Adipocyte (in vitro differentiated cells): Measurements from ENCODE around the gene RXRG.

ENCODE experiments used
- DNase-seq: peaks from one replicate; pipeline ENCODE4 v3.0.0-alpha.2; 2015; ENCODE audit warnings: low read depth
- H3K27me3 ChIP-seq: replicated peaks from 2 replicates; pipeline ENCODE4 v1.7.0; 2013; ENCODE audit warnings: mild to moderate bottlenecking, low read length, moderate library complexity; ENCODE audit not compliant: control insufficient read depth, insufficient read depth
- H3K36me3 ChIP-seq: 2 replicates; pipeline ENCODE4 v1.7.0; 2013; ENCODE audit warnings: low read length, mild to moderate bottlenecking, moderate library complexity; ENCODE audit not compliant: control insufficient read depth, insufficient read depth, severe bottlenecking
- H3K4me1 ChIP-seq: 2 replicates; pipeline ENCODE4 v1.7.0; 2013; ENCODE audit warnings: mild to moderate bottlenecking, low read length, moderate library complexity; ENCODE audit not compliant: control insufficient read depth, insufficient read depth
- H3K4me3 ChIP-seq: 2 replicates; pipeline ENCODE4 v1.7.0; 2013; ENCODE audit warnings: mild to moderate bottlenecking, low read length, moderate library complexity
- H3K9ac ChIP-seq: 2 replicates; pipeline ENCODE4 v1.7.0; 2013; ENCODE audit warnings: mild to moderate bottlenecking, low read length, moderate library complexity
- H3K9me3 ChIP-seq: 2 replicates; pipeline ENCODE4 v1.7.0; 2013; ENCODE audit warnings: mild to moderate bottlenecking, low read length, moderate library complexity; ENCODE audit not compliant: control insufficient read depth

RXRG gene

DNA sequence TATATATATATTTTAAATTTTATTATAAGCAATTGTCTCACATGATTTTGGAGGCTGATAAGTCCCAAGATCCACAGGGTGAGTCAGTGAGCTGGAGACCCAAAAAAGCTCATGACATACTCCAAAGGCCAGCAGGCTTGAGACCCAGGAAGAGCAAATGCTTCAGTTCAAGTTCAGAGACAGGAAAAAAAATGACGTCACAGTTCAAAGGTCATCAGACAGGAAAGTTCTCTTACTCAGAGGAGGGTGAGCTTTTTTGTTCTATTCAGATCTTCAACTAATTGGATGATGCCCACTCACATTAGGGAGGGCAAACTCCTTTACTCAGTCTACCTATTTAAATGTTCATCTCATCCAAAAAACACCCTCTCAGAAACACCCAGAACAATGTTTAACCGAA, 18.2 kb downstream of the RXRG start:
- no peak overlapping the region for H3K4me3 ChIP-seq
- peaks cover 29% of the 10 kb centered on the region for H3K4me1 ChIP-seq
- H3K9ac ChIP-seq, result no peak overlapping the region
- no peaks in the 10 kb centered on the region for H3K36me3 ChIP-seq
- DNase-seq, result no peak
- H3K9me3 ChIP-seq, result no peaks in the 10 kb centered on the region
- peaks cover 11% of the 10 kb centered on the region for H3K27me3 ChIP-seq

DNA sequence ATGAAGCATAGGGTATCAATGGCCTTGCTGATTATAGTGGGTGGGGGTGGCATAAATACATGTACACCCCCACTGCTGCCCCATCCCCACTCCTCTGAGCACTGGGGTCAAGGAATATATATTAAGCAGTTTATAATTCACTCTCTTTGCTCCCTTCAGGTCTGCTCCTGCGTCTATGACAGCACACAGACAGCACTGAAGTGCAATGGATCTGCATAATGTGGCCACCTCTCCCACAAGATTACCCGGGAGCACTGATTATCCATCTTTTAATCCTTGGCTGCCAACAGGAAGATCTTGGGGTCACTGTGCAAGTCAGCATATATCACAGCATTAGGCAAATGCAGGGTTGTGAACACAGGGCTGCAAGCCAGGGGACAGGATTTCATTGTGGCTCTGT, 19.3 kb downstream of the RXRG start:
- no peaks in the 10 kb centered on the region for H3K9me3 ChIP-seq
- no peak overlapping the region for H3K4me3 ChIP-seq
- H3K9ac ChIP-seq, result peak overlapping the region; percentile 31
- H3K36me3 ChIP-seq, result no peaks in the 10 kb centered on the region
- DNase-seq, result no peak
- peaks cover 11% of the 10 kb centered on the region for H3K27me3 ChIP-seq
- peaks cover 29% of the 10 kb centered on the region for H3K4me1 ChIP-seq

DNA sequence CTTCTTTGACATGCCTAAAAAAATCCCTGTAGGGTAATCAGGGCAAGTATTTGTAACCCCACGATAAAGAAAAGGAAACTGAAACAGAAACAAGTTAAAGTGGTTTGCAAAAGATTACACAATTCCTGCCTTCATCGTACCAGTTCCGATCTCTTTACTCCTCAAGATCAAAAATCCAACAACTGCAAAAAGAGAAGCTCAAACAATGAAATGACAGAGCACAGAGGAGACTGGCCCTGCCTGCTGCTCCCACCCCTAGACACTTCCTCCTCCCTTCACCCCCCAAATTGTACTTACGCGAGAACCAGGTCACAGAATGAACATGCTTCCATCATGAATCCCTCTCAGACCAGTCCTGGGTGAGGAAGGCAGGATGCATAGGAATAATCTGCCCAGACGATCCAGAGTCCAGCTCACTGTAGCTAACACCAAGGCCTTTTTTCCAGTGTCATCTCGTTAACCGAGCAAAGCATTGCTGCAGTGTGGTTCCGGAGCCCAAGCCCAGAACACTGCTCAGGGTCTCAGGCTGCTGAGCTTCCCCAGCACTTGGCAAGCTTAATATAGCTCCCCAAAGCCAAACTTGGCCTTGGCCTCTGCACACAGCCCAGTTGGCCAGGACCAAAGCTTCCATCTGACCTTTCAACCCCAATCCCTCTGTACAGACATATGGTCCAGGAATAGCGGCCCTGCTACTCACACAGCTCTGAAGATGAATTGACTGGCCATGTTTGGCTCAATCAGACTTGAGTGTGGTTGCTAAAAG, 20.3 kb downstream of the RXRG start:
- H3K4me3 ChIP-seq, result peak overlapping the region; percentile 81
- H3K9ac ChIP-seq, result peak overlapping the region; percentile 78
- peaks cover 1% of the 10 kb centered on the region for H3K27me3 ChIP-seq
- H3K36me3 ChIP-seq, result no peaks in the 10 kb centered on the region
- no peaks in the 10 kb centered on the region for H3K9me3 ChIP-seq
- no peak for DNase-seq
- H3K4me1 ChIP-seq, result peaks cover 29% of the 10 kb centered on the region

DNA sequence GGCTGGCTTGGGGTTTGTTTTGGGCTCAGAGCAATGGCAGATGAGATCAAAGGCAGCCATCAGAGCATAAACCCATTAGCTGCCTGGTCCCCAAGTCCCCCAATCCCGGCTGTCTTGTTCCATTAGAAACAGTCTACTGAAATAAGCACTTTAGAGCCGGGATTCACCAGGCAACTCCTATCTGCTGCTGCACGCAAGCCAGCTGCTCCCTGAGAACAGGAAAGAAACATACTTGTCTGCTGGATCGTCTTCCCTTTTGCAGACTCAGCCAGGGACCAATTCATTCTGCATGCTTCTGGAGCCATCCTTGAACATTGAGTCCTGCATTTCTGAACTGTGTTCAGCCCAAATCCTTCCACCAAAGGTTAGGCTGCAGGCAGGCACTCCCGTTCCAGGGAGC, 21.8 kb downstream of the RXRG start:
- peaks cover 29% of the 10 kb centered on the region for H3K4me1 ChIP-seq
- H3K36me3 ChIP-seq, result no peaks in the 10 kb centered on the region
- no peaks in the 10 kb centered on the region for H3K27me3 ChIP-seq
- H3K4me3 ChIP-seq, result peak overlapping the region; percentile 81
- no peak for DNase-seq
- H3K9me3 ChIP-seq, result no peaks in the 10 kb centered on the region
- H3K9ac ChIP-seq, result no peak overlapping the region

DNA sequence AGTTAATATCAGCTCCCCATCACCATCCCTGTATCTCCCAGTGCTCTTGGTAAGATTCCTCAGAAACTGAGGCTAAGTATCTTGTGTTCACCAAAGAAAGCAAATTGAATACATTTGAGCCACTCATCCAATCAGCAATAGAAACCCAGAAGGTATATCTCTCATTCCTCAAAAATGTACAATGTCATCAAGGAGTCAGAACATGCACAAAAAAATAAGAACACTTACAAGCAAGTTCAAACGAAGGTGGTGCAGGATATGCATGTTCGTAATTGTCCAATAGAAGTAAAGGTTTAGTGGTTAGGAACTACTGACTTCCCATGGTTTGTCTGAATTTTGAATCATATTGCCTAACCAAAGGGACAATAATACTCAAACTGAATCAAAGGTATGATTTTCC, 24.3 kb downstream of the RXRG start:
- no peak for DNase-seq
- Histone ChIP-seq H3K9ac (no peak overlapping the region), H3K36me3 (no peaks in the 10 kb centered on the region), H3K4me3 (no peak overlapping the region), H3K4me1 (peaks cover 25% of the 10 kb centered on the region), H3K27me3 (peaks cover 9% of the 10 kb centered on the region), H3K9me3 (no peaks in the 10 kb centered on the region)

DNA sequence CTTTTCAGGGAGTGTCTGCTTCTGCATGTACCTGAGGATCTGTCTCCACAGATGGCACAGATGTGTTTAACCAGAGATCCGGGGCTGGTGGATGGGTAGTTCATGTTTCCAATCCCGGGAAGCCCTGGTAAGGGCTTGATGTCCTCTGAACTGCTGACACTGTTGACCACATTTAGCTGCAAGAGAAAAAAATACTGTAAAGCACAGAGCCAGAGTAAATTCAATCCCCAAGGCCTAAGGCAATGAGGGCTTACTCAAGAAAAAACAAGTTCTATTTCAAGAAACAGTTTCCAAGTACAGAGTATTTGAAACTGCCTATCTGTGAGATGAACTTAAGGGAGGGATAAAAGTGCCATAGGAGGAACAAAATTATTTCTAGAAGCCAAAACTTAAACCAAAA, 25.1 kb downstream of the RXRG start:
- no peaks in the 10 kb centered on the region for H3K9me3 ChIP-seq
- H3K4me3 ChIP-seq, result no peak overlapping the region
- no peaks in the 10 kb centered on the region for H3K36me3 ChIP-seq
- no peak for DNase-seq
- H3K9ac ChIP-seq, result no peak overlapping the region
- H3K27me3 ChIP-seq, result peaks cover 9% of the 10 kb centered on the region
- H3K4me1 ChIP-seq, result peaks cover 17% of the 10 kb centered on the region

DNA sequence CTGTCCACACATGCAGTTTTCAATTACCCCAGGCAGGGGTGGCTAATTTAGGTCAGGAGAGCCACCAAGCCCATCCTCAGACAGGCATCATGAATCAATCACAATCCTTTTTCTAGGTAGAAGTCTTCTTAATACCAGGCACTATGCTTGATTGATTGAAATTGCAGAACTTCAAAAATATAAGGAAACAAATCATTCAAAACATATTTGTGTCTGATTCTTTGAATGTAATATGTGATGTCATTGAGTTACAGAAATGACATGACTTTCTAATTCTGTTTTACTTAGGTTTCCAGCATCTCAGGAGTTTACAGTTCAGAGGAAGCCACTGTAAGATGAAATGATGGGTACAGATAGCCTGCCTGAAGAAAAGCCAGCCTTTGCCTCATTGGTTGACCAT, 26.7 kb downstream of the RXRG start:
- no peaks in the 10 kb centered on the region for H3K9me3 ChIP-seq
- H3K4me3 ChIP-seq, result no peak overlapping the region
- H3K27me3 ChIP-seq, result peaks cover 9% of the 10 kb centered on the region
- DNase-seq, result no peak
- H3K9ac ChIP-seq, result no peak overlapping the region
- H3K4me1 ChIP-seq, result peaks cover under 1% of the 10 kb centered on the region
- no peaks in the 10 kb centered on the region for H3K36me3 ChIP-seq

DNA sequence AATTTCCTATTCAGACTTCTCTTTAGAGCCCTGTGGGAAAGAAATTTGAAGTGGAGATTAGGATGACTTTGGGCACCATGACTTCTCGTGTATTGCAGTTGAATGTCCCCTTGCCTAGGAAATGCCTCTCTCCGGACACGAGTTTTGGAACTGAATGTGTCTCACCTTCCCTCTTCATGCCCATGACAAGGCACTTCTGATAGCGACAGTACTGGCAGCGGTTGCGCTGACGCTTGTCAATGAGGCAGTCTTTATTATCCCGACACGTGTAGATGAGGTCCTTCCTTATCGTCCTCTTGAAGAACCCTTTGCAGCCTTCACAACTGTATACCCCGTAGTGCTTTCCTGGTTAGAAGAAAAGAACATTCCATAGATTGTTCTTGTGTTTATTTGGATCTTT, 28.1 kb downstream of the RXRG start:
- no peak overlapping the region for H3K4me3 ChIP-seq
- H3K9me3 ChIP-seq, result no peaks in the 10 kb centered on the region
- DNase-seq, result no peak
- no peaks in the 10 kb centered on the region for H3K4me1 ChIP-seq
- no peaks in the 10 kb centered on the region for H3K36me3 ChIP-seq
- peaks cover 17% of the 10 kb centered on the region for H3K27me3 ChIP-seq
- no peak overlapping the region for H3K9ac ChIP-seq

DNA sequence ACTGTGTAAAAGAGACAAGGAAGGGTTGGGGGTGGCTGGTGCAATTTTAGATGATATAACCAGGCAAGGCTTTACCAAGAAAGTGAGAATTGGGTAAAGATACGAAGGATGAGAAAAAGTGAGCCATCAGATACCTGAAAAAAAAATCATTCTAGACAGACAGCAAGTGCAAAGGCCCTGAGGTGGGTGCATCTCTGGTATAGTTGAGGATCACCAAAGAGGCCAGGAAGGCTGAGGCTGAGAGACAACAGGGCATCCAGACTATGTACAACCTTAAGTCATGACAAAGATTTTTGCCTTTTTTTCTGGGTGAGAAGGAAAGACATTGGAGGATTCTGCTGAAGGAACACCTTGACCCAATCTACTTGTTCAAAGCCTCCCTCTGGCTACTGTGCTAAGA, 29.9 kb downstream of the RXRG start:
- H3K27me3 ChIP-seq, result peaks cover 34% of the 10 kb centered on the region

DNA sequence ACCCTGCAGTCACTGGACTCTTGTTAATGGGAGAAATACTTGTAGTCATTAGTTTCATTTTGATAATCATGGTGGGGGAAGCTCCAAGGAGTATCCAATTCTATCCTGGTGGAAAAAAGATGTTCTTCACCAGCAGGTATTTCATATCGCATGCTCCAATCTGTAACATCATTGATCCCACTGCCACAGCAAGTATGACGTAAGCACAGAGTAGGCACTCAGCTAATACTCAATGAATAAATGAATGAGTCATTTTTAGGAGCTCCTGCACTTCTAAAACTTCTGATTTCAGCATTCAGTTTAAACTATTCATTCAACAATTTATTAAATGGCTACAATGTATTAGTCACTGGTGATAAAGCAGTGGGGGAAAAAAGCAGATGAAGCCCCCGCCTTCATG, 30.3 kb downstream of the RXRG start:
- no peak overlapping the region for H3K9ac ChIP-seq
- no peak for DNase-seq
- peaks cover 35% of the 10 kb centered on the region for H3K27me3 ChIP-seq
- H3K4me1 ChIP-seq, result no peaks in the 10 kb centered on the region
- no peaks in the 10 kb centered on the region for H3K9me3 ChIP-seq
- no peak overlapping the region for H3K4me3 ChIP-seq
- no peaks in the 10 kb centered on the region for H3K36me3 ChIP-seq

More for the DNA sequence above, 29.9 kb downstream of the RXRG start:
- no peak overlapping the region for H3K9ac ChIP-seq
- H3K4me1 ChIP-seq, result no peaks in the 10 kb centered on the region
- DNase-seq, result no peak
- H3K9me3 ChIP-seq, result no peaks in the 10 kb centered on the region
- H3K36me3 ChIP-seq, result no peaks in the 10 kb centered on the region
- H3K4me3 ChIP-seq, result no peak overlapping the region

DNA sequence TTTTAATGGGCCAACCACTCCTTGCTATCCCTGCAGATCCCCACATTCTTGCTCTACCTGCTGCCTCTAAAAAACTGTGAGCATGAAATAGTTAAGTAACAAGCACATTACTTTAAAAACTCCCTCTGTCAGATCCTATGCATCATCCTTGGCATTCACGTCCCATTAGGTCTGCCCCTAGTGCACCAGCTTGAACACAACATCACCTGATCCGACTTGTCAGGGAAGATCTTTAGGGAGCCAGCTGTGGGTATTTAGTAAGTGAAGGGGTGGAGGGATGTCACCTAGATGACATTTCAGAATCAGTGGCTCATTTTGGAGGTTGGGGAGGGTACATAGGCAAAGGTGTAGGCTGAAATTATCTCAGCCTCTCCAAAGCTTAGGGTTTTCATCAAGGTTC, 33.5 kb downstream of the RXRG start:
- H3K9ac ChIP-seq, result no peak overlapping the region
- DNase-seq, result no peak
- H3K9me3 ChIP-seq, result no peaks in the 10 kb centered on the region
- H3K4me3 ChIP-seq, result no peak overlapping the region
- H3K4me1 ChIP-seq, result no peaks in the 10 kb centered on the region
- no peaks in the 10 kb centered on the region for H3K36me3 ChIP-seq
- H3K27me3 ChIP-seq, result peaks cover 35% of the 10 kb centered on the region
